ENCODE results near the gene FAM184A.

- no peak for TF ChIP-seq SP1 (IDR thresholded peaks at IDR 0.05)
- TF ChIP-seq TARDBP (IDR thresholded peaks at IDR 0.05), result no peak
- no peak for TF ChIP-seq HDGF (IDR thresholded peaks at IDR 0.05; ENCODE audit: borderline replicate concordance)
- TF ChIP-seq L3MBTL2 (conservative IDR thresholded peaks at IDR 0.05), result no peak
- TF ChIP-seq BHLHE40 (IDR thresholded peaks at IDR 0.05; ENCODE audit: borderline replicate concordance), result no peak
- no peak for TF ChIP-seq LEF1 (IDR thresholded peaks at IDR 0.05; ENCODE audit: borderline replicate concordance)
- TF ChIP-seq ARNT (IDR thresholded peaks at IDR 0.05), result no peak
- no peak for TF ChIP-seq FOXK2 (IDR thresholded peaks at IDR 0.05)
These were observed 111.2 kb downstream of the FAM184A start for GRCh38 chr6:118967239-118967638.

All from HEK293T (cell line).